ENCODE data around the gene SECTM1.

SECTM1 gene

DNA sequence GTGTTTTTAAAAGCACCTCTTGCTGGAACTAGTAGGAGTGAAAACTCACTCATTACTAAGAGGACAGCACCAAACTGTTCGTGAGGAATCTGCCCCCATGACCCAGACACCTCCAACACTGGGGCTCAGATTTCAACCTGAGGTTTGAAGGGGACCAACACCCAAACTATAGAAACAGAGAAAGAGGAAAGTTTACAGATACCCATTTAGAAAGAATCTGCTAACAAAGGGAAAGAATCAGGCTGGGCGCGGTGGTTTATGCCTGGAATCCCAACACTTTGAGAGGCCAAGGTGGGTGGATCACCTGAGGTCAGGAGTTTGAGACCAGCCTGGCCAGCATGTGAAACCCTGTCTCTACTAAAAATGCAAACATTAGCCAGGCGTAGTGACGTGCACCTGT lies 56.6 kb downstream of the SECTM1 start:
- in situ Hi-C loops (cut with HindIII; ENCODE audit: low sequenced_read_pairs), result no loop called here
- DNase-seq (ENCODE audit: low read depth), result no peak
- H3K4me3 ChIP-seq (ENCODE audit: low read depth, low read length), result no peak overlapping the region
- TF ChIP-seq, protein P1, sequence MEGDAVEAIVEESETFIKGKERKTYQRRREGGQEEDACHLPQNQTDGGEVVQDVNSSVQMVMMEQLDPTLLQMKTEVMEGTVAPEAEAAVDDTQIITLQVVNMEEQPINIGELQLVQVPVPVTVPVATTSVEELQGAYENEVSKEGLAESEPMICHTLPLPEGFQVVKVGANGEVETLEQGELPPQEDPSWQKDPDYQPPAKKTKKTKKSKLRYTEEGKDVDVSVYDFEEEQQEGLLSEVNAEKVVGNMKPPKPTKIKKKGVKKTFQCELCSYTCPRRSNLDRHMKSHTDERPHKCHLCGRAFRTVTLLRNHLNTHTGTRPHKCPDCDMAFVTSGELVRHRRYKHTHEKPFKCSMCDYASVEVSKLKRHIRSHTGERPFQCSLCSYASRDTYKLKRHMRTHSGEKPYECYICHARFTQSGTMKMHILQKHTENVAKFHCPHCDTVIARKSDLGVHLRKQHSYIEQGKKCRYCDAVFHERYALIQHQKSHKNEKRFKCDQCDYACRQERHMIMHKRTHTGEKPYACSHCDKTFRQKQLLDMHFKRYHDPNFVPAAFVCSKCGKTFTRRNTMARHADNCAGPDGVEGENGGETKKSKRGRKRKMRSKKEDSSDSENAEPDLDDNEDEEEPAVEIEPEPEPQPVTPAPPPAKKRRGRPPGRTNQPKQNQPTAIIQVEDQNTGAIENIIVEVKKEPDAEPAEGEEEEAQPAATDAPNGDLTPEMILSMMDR (IDR thresholded peaks at IDR 0.05; ENCODE audit: low read depth, low read length, missing control alignments), result no peak

DNA sequence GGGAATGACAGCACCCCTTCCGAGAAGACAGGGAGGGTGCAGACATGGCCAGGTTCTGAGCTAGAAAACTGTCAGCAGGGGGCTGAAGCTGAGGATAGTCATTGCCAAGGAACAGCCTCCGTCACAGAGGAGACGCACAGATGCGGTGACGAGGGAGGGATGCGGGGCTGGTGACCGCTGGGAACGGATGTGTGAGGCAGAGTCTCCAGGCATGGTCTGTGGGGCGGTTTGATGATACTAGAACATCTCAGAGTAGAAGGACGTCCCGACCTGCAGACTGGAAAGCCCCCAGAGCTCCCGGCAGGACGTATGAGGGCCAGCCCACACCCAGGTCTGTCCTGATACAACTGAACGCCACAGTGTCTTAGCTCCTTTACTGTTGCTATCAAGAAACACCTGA lies 58.2 kb downstream of the SECTM1 start:
- TF ChIP-seq, protein P1 (IDR thresholded peaks at IDR 0.05; ENCODE audit: low read depth, low read length, missing control alignments), result no peak
- DNase-seq (ENCODE audit: low read depth), result no peak
- in situ Hi-C loops (cut with HindIII; ENCODE audit: low sequenced_read_pairs), result no loop called here
- no peak overlapping the region for H3K4me3 ChIP-seq (ENCODE audit: low read depth, low read length)

DNA sequence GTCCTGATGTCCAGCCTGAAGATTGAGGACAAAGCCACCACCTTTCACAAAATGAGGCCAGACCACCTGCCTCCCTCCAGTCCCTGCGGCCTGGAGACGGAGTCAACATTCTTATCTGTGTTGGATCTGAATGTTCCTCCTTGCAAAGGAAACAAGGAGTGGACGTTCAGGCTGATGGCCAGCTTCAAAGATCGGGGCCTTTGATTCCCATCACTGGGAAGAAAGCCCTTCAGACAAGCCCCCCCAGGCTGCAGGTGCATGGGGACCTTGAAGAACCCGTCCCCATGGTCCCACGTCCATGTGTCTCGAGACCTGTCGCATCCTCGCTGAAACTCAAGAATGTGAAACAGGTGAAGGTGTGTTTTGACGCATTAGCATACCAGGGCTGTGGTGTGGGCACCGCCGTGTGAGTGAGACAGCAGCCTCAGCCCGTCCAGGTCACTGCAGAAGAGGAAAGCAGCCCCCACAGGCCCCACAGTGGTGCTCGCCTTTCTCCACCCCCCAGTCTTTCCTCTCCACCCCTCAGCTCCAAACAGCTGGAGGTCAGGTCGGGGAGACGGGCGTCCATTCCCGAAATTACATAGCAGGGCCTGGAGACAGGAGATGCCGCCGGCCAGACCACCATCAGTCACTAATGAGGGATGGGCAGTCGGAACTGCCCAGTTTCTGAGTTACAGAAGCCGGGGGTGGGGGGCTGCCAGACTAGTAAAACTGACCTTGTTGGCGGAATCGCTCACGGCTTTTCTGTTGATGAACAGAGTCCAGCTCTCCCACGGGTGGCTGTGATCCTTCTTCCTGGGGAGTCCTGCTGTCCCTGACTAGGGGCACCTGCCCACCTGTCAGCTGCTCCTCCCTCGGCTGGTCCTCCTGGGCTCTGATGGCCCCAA lies 59.2 kb downstream of the SECTM1 start:
- in situ Hi-C loops (cut with HindIII; ENCODE audit: low sequenced_read_pairs), result no loop called here
- DNase-seq (ENCODE audit: low read depth), result no peak
- peak overlapping the region; percentile 55 for H3K4me3 ChIP-seq (ENCODE audit: low read depth, low read length)
- TF ChIP-seq, protein P1 (IDR thresholded peaks at IDR 0.05; ENCODE audit: low read depth, low read length, missing control alignments), result no peak

DNA sequence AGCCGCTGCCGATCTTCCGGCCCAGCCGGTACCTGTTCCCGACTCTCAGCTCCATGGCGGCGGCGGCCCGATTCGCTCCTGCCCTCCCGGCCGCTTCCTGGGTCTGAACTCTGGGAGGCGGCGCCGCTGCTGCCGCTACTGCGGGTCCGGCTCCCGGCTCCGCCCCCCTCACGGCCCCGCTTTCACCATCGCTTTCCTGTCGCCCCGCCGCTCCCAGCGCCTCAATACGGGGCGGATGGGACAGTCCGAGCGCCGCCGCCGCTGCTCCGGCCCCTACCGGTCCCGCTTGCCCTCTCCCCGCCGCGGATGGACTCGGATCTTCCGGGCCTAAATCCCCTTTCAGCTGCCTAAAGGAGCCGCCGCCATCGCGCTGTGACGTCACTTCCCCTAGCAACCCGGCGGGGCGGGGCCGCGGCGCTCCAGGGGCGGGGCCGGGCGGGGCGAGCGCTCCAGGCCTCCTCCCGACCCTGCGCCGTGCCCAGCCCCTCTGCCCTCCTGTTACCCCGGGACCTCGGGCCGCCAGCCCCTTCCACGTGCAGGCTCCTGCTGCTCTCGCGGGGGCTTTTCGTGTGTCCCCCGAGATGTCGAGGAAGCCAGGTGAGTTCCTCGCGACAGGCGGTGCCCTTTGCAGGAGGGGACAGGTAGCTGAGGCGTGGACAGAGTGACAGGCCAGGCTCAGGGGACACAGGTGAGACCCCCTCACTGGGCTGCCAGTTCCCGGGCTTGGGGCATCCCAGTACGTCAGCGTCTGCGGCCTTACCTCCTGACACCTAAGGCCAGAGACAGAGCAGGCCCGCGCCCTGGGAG lies 60.0 kb downstream of the SECTM1 start, which contains the start of gene CSNK1D:
CSNK1D (minus strand) TSS at position 374 of the 807 bp plus-strand sequence; CDS start at position 55, 319 bp downstream.
- DNase-seq (ENCODE audit: low read depth), result peak; percentile 51
- H3K4me3 ChIP-seq (ENCODE audit: low read depth, low read length), result peak within 1 kb of the TSS; percentile 55
- TF ChIP-seq, protein P1 (IDR thresholded peaks at IDR 0.05; ENCODE audit: low read depth, low read length, missing control alignments), result no peak
- in situ Hi-C loops (cut with HindIII; ENCODE audit: low sequenced_read_pairs), result no loop called here

DNA sequence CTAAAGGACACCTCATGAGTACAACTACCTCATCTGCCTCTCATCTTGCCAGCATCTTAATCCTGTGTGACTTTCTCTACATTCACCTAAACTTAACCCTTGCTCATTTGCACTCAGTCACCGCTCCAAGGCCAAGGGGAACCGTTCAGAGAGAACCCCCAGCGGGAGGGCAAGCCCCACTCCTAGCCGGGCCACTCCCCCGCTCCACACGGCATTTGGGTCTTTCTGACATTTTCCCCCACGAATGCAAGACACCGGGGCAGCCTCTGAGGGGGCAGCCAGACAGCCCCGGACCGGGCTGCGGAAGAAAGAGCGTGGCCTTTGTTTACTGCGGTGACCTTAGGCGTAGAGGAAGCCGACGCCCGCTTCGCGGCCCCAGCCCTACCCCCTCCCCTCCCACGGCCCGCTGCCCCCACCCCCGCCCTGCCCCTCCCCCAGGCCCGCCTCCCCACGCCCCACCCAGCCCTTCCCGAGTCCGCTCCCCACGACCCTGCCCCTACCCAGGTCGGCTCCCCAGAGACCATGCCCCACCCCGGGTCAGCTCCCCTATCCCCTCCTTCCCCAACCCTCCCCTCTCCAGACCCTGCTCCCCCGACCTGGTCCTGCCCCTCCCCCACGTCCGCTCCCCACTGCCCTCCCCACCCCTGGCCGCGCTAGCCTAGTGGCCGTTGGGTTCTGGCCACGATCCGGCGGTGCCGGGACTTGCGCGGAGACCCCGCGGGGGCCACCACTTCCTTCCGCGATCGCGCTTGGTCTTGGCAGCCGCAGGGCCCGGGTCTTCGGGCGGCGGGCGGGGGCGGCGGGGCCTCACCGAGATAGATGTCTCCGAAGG lies 60.9 kb downstream of the SECTM1 start:
- TF ChIP-seq, protein P1 (IDR thresholded peaks at IDR 0.05; ENCODE audit: low read depth, low read length, missing control alignments), result no peak
- DNase-seq (ENCODE audit: low read depth), result no peak
- H3K4me3 ChIP-seq (ENCODE audit: low read depth, low read length), result peak overlapping the region; percentile 55
- in situ Hi-C loops (cut with HindIII; ENCODE audit: low sequenced_read_pairs), result no loop called here

DNA sequence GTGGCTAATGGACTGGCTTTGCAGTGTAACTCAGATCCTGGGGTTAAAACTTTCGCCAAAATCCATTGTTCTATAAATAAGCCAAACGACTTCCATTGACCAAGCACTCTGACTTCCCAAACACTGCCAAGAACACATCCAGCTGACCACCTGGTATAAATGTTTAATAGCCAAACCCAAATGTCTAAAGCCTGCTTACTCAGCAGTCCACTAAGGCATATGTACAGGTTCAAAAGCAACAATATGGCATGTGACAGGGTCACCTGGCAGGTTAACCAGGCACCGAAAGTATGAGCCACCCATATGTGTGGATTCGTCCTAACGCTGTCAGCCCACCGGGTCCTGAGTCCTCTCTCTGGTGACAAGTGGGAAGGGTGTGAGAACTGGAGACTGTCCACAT lies 62.2 kb downstream of the SECTM1 start:
- peak overlapping the region; percentile 55 for H3K4me3 ChIP-seq (ENCODE audit: low read depth, low read length)
- in situ Hi-C loops (cut with HindIII; ENCODE audit: low sequenced_read_pairs), result no loop called here
- TF ChIP-seq, protein P1 (IDR thresholded peaks at IDR 0.05; ENCODE audit: low read depth, low read length, missing control alignments), result no peak
- no peak for DNase-seq (ENCODE audit: low read depth)
